ENCODE results near the gene DYNLL1.
"Not testable (repeated sequence)": the region's sequence is repeated elsewhere in the genome, so short reads cannot be mapped to it uniquely, and the experiment has no call there.

Gene DYNLL1

DNA sequence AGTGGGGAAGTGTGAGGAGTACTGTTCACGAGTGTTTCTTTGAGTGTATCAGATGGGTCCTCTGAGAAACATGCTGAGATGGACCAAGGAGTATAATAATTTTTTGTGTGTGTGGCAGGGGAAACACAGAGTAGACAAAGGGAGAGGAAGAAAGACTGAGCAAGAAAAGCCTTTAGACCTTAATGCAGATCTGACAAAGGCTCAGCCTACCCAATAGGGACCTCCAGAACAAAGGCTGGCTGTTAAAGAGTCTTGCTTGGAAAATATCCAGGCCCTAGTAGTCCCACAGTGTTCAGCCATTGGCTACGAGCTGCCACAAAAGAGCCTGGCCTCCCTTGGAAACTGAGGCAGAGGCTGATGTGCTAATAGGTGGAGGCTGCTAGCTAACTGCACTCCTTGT is 19.6 kb downstream of the DYNLL1 start:
- Histone ChIP-seq H3K4me3 (ENCODE audit: low read length) (no peak overlapping the region), H3K4me2 (ENCODE audit: low read length) (no peak overlapping the region), H3F3A (ENCODE audit: control insufficient read depth, insufficient read depth) (no peaks in the 10 kb centered on the region), H3K9me2 (replicated peaks; ENCODE audit: control insufficient read depth, low read length) (no peaks in the 10 kb centered on the region), H3K79me2 (ENCODE audit: control insufficient read depth, low read length) (no peaks in the 10 kb centered on the region), H3K9me3 (ENCODE audit: control insufficient read depth, insufficient read depth, low read length) (no peaks in the 10 kb centered on the region), H4K20me1 (ENCODE audit: control insufficient read depth, insufficient read depth, low read depth, low read length) (no peaks in the 10 kb centered on the region), H3K27ac (ENCODE audit: low read depth, low read length) (no peak overlapping the region), H3K36me3 (ENCODE audit: control insufficient read depth, low read length) (peaks cover 25% of the 10 kb centered on the region), H3K4me1 (ENCODE audit: control insufficient read depth, low read length) (no peaks in the 10 kb centered on the region), H3K27me3 (ENCODE audit: control insufficient read depth, low read length) (no peaks in the 10 kb centered on the region)
- TF ChIP-seq EZH2phosphoT487 (IDR thresholded peaks at IDR 0.05; ENCODE audit: borderline replicate concordance, low read length) (no peak), CTCF (IDR thresholded peaks at IDR 0.05; ENCODE audit: low read depth, low read length, poor library complexity, severe bottlenecking) (no peak)

- not testable (repeated sequence) for H3K4me1 ChIP-seq (ENCODE audit: control insufficient read depth, low read length); H3K4me3 ChIP-seq (ENCODE audit: low read length); H4K20me1 ChIP-seq (ENCODE audit: control insufficient read depth, insufficient read depth, low read depth, low read length); H3K27me3 ChIP-seq (ENCODE audit: control insufficient read depth, low read length); H3K27ac ChIP-seq (ENCODE audit: low read depth, low read length); H3K9me3 ChIP-seq (ENCODE audit: control insufficient read depth, insufficient read depth, low read length); H3K79me2 ChIP-seq (ENCODE audit: control insufficient read depth, low read length); H3K9me2 ChIP-seq (replicated peaks; ENCODE audit: control insufficient read depth, low read length); H3K4me2 ChIP-seq (ENCODE audit: low read length); H3F3A ChIP-seq (ENCODE audit: control insufficient read depth, insufficient read depth)
- peaks cover 25% of the 10 kb centered on the region for H3K36me3 ChIP-seq (ENCODE audit: control insufficient read depth, low read length)
Observed at GRCh38 chr12:120519324-120519723, 23.4 kb downstream of the DYNLL1 start.

DNA sequence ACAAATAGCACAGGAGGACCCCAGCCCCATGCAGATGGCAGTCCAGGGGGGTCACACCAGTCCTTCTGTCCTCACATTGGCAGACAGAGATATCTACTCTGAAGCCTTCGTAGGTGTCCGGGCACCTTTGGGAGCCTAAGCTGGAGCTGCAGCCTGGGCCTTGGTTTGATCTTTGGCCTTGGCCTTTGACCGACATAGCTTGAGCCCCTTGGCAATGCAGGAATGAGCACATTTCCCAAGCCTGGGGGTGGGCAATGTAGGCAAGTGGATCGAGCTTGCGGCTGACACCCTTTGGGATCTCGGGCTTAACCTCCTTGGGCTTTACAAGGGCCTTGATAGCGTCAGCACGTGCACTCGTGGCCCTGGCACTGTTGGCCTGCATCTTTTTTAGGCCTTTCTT is 26.7 kb downstream of the DYNLL1 start:
- Histone ChIP-seq H3K4me1 (ENCODE audit: control insufficient read depth, low read length) (no peaks in the 10 kb centered on the region), H3K9me3 (ENCODE audit: control insufficient read depth, insufficient read depth, low read length) (no peaks in the 10 kb centered on the region), H3K4me2 (ENCODE audit: low read length) (no peak overlapping the region), H3K27ac (ENCODE audit: low read depth, low read length) (no peak overlapping the region), H3F3A (ENCODE audit: control insufficient read depth, insufficient read depth) (peaks cover 6% of the 10 kb centered on the region; the same call in 1 of the 2 replicates), H4K20me1 (ENCODE audit: control insufficient read depth, insufficient read depth, low read depth, low read length) (no peaks in the 10 kb centered on the region), H3K9me2 (replicated peaks; ENCODE audit: control insufficient read depth, low read length) (no peaks in the 10 kb centered on the region), H3K27me3 (ENCODE audit: control insufficient read depth, low read length) (no peaks in the 10 kb centered on the region), H3K36me3 (ENCODE audit: control insufficient read depth, low read length) (peaks cover 13% of the 10 kb centered on the region), H3K4me3 (ENCODE audit: low read length) (no peak overlapping the region), H3K79me2 (ENCODE audit: control insufficient read depth, low read length) (peaks cover 6% of the 10 kb centered on the region)
- no peak for TF ChIP-seq EZH2phosphoT487 (IDR thresholded peaks at IDR 0.05; ENCODE audit: borderline replicate concordance, low read length)

GRCh38 chr12:120528861-120529525 is 33.1 kb downstream of the DYNLL1 start, which contains the start of gene COQ5:
Gene COQ5, minus strand, starts transcription at chr12:120529158. Its CDS starts 17 bp downstream, at chr12:120529141.
- peaks cover 15% of the 10 kb centered on the region for H3K79me2 ChIP-seq (ENCODE audit: control insufficient read depth, low read length)
- H3K36me3 ChIP-seq (ENCODE audit: control insufficient read depth, low read length) = peaks cover 5% of the 10 kb centered on the region; the same call in 1 of the 2 replicates
- peaks cover 26% of the 10 kb centered on the region for H3K4me1 ChIP-seq (ENCODE audit: control insufficient read depth, low read length)
- H4K20me1 ChIP-seq (ENCODE audit: control insufficient read depth, insufficient read depth, low read depth, low read length) = no peaks in the 10 kb centered on the region
- peaks cover 6% of the 10 kb centered on the region; the same call in 1 of the 2 replicates for H3F3A ChIP-seq (ENCODE audit: control insufficient read depth, insufficient read depth)
- H3K27me3 ChIP-seq (ENCODE audit: control insufficient read depth, low read length) = no peaks in the 10 kb centered on the region
- TF ChIP-seq CTCF (IDR thresholded peaks at IDR 0.05; ENCODE audit: low read depth, low read length, poor library complexity, severe bottlenecking) = no peak
- H3K9me2 ChIP-seq (replicated peaks; ENCODE audit: control insufficient read depth, low read length) = no peaks in the 10 kb centered on the region
- no peaks in the 10 kb centered on the region for H3K9me3 ChIP-seq (ENCODE audit: control insufficient read depth, insufficient read depth, low read length)
- peak within 1 kb of the TSS; percentile 86 for H3K4me3 ChIP-seq (ENCODE audit: low read length)
- H3K27ac ChIP-seq (ENCODE audit: low read depth, low read length) = peak within 1 kb of the TSS; percentile 43
- H3K4me2 ChIP-seq (ENCODE audit: low read length) = peak within 1 kb of the TSS; percentile 78

Measured in DOHH2 (cell line).